GM18867 (cell line): Measurements from ENCODE around the gene ADAR.
A peak's percentile ranks its signal among the peaks of the same experiment; 100 is the strongest.

Experiments
- ATAC-seq: cut with Tn5 transposase; IDR thresholded peaks from one replicate; pipeline ENCODE4 v1.9.1; 2021; ENCODE audit warnings: mild to moderate bottlenecking, moderate library complexity; ENCODE audit not compliant: unreplicated experiment

The ADAR gene

DNA sequence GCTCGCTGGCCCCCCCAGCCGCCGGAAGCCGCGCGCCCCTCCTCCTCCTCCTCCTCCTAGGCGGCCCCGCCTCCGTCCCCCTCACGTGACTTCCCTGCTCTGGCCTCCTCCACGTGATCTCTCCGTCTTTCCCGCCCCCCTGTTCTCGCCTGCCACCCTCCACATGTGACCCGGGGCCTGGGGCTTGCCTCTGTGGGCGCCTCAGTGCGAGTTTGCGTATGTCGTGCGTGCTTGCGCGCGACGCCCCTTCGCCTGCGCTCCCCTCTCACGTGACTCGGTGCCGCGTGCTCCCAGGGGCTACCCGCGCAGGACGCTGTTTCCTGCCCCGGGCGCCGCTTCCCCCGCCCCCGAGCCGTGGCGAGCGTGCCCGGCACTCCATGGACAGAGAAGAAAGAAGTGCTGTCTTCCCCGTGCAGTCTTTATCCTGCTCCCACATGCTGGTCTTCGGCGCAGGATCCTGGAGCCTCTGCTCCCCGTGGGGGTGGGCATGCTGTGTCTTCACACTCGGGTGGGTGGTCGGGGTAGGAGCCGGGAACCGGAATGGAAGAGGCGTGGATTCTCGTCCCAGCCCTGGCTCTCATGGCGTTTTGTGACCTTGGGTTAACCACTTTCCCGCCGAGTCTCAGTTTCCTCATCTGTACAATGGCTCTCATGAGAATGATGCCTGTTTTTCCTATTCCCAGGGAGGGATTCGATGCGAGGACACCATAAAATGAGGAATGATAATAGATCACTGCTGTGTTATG, 49.1 kb downstream of the ADAR start:
- ATAC-seq = peak; percentile 90

GRCh38 chr1:154557939-154558719, 49.9 kb downstream of the ADAR start, which contains the start of gene UBE2Q1:
Gene UBE2Q1, minus strand, starts transcription at chr1:154558662. Its CDS starts 109 bp downstream, at chr1:154558553.
- ATAC-seq = peak; percentile 15

- no peak for ATAC-seq
Observed at GRCh38 chr1:154557248-154557938, 50.6 kb downstream of the ADAR start.

GRCh38 chr1:154556422-154556821, 51.6 kb downstream of the ADAR start:
- no peak for ATAC-seq

DNA sequence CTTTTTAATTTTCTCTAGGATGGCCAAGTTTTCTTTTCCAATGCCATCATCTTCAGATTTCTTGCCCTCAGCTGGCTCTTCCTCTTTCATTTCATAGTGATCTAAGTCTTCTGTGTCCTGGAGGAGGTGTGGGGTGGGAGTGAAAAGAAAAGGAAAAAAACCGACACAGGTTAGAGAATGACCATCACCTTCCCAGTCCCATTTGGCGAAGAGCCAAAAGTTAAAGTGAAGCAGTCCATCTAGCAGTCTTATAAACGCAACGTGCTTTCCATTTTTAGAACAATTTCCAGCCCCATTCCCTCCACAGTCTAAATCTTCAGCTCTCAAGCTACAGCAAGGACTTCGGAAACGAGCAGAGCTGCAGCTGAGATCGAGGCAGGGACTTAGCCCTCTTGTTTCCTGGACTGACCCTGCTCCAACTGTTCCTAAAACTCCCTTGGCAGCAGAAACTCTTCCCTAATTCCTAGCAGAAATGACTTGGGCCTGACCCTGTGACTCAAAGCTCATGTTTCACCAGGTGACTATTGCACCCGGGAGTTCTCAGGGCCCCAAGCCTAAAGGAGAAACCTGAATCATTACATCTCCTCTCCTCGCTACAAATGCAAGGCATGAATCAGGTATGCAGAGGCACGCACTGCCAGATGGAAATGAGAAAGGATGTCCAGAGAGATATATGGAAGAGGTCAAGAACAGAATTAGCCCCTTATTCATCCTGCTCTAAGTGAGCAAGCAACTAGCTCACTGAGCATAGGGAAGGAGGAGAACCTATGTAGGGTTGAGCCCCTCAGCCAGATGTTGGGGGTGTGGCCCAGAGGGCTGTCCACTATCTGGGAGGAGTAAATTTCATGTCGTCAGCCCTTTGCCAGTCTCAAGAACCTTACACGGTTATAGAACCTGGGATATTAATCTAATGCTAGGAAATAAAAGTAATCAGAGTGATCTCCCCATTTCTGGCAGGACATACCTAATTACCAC, 54.6 kb downstream of the ADAR start:
- no peak for ATAC-seq

DNA sequence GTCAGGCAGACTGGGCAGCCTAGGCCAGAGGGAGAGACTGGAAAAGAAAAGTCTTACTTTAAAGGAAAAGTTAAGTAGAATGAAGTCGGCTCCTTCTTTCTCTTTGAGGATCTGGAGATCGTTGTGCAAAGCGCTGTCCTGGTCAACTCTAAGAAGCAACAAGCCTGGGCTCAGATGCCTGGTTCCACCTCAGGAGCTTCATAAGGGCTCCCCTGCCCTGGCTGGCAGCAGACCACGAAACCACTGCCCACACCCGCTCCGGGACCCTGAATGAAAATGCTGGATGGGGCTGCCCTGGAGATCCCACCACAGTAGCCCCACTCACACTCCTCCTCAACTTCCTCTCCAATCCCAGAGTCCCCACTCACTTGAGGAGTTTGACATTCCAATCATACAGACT, 56.0 kb downstream of the ADAR start:
- ATAC-seq = no peak

- ATAC-seq = no peak
Observed at GRCh38 chr1:154551474-154551873, 56.5 kb downstream of the ADAR start.

- ATAC-seq = no peak
Observed at GRCh38 chr1:154550657-154551056, 57.3 kb downstream of the ADAR start.

DNA sequence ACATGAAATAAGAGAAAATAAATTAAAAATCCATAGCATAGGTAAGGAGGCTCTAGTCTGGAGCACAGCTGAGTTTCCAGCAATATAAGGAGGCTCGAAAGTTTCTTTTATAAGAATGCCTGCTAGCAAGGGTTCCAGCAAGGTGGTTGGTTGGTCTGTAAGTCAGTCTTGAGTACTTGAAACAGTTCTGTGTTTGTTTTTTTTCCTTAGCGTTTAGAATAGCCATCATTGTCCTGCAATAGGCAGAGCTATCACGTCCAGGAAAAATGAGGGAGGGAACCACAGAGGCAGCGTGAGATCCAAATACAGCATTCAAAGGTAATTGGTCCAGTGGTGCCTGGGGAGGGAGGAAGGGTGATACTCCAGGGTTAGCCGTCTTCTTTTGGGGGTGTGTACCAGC, 57.9 kb downstream of the ADAR start:
- ATAC-seq = no peak

DNA sequence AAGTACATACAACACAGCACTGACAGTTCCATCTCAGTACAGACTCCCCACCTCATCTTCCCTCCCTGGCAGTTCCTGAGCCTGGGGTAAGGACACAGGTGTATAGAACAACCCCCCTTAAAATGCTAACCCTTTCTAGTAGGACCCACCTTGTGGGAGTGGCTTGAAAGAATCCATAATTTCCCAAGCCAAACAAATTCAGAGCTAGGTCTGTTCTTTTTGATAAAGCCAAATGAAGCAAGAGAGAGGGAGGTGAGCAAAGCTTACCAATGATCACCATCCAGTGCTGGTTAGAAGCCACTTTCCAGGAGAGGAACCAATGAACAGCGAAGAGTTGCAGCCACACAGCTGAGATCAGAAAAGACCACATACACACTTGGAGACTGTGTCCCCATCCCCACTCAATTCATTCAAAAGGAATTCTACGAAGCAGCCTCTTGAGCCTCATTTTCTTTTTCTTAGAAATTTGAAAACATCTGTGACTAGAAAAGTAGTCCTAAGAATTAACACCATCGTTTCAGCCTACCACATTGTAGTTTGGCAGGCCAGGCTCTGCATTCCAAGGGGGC, 58.7 kb downstream of the ADAR start:
- ATAC-seq = no peak

DNA sequence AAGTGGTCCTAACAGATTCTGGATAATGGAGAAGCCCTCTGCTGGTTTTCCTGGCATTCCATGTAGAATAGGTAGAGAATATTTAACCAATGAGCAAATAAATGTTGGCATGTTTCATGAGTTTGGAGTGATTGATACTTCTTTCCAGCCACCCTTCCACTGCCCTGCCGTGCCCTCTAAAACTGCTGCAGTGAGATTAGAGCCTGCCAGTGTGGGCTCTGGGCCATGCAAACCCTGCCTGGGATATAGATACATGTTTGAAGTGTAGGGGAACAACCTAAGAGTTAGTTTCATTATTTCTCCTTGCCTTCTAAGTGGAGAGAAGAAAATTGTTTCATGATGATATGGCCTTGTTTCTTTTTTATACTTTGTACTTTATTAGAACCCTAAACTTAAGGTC, 60.0 kb downstream of the ADAR start:
- no peak for ATAC-seq

DNA sequence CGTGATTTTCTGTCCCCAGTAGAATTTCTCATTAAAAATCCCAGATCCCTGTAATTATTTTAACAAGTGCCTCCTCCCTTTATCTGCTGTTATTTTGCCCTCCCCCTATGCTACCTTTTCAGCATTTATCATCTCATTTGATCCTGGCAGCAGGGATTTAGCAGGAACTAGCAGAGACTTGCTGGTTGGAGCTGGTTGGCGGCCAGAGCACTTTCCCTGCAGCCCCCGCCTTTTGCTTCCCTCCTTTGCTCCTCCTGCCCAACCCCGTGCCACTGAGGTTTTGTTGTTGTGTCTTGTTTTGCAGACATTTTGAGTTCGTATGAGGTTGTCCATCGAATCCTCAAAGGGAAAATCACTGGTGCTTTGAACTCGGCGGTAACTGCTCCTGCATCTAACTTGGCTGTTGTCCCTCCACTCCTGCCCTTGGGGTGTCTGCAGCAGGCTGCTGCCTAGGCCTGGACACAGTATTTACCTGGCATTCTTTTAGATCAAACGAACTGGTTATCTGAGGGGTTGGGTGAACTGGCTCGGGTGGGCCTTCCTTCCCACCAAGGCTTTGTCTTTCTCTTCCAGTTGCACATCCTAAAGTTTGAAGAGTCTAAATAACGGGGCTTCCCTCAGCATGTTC, 60.8 kb downstream of the ADAR start:
- no peak for ATAC-seq

DNA sequence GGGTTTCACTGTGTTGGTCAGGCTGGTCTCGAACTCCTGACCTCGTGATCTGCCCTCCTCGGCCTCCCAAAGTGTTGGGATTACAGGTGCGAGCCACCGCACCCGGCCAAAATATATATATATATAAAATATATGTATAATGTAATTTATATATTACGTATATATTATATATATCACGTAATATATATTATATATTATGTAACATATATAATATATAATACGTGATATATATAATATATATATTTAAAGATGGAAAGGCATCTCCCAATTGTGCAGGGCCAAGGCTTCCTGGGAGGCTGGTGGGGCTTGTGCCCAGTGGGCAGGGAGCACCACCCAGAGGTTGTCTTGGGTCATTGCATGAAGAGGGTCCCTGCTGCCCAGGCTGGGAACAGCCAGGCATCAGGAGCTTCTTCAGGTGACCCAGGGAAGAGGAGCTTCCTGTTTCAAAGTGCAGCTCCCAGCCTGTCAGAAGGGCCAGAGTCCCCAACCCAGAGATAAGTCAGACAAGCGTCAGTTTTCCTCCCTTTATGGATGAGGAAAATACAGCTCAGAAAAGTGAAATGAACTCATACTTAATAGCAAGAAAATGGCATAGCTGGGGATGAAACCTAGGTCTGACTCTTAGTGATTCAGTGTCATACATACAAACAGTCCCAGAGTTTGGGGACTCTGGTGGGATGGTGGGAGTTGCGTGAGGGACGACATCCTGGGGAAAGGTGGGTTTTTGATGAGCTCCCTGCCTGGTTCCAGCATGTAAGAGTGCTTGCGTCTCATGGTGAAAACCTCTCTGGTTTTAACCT, 61.5 kb downstream of the ADAR start:
- ATAC-seq = no peak

DNA sequence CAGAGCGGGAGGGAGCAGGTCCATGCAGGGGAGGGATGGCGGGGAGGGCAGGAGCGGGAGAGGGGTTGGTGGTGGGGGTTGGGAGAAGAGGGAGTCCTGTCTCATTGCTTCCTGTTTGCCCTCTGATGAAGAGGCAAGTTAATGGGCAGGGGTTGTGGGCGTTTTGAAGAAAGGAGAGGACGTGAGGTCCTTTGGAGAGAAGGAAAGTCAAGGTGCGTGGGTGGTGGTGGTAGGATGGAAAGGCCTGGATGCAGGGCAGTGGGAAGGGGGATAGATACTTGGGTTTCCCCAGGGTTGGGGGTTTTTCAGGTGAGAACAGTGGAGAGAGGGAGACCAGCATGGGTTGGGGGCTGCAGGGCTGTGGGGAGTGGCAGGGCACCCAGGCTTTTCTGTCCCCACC, 66.8 kb downstream of the ADAR start:
- ATAC-seq = no peak

GRCh38 chr1:154539486-154540483, 68.2 kb downstream of the ADAR start:
- no peak for ATAC-seq

- ATAC-seq = no peak
Observed at GRCh38 chr1:154536570-154536969, 71.4 kb downstream of the ADAR start.

DNA sequence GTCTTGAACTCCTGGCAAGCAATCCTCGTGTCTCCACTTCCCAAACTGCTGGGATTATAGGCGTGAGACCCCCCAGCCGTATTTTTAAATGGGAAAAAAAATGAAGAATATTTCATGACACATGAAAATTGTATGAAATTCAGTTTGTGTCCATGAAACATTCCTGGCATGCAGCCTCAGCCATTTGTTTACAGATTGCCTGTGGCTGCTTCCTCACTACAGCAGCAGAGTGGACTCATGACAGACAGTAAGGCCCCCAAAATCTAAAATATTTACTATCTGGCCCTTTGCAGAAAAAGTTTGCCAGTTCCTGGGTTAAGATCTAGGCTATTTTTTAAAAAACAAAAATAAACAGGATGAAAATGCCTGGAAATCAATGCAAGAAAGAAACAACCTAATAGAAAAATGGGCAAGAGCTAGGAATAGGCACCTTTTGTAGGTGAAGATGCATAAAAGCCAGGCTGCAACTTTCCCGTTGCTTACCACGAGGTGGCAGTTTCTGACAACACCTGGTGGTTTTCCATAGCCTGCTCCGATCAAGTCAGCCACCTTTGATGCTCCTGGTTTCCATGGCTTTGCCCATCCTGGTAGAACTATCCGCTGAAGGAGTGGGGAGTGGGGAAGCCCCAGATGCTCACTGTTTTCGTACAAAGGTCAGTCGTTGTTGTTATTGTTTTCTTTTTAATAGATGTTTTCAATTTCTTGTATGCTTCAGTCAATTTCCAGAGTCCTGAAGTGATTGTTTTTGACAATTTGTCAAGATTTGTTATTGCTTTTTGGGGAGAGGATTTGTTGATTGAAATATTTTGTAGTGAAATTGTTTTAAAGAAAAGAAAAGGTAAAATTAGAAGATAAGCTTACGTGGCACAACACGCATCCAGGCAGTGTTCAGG, 73.8 kb downstream of the ADAR start:
- ATAC-seq = no peak
